Mucosa of descending colon (tissue), 3 donors: ENCODE data around the gene RAB23. TPM values are rescaled to one million over a fixed set of nuclear protein-coding genes. Genes with fewer than 3 reads are reported as not detected.

ENCODE experiments used
- ATAC-seq: fragments of 200-7000 bp; cut with Tn5 transposase; one replicate; pipeline ENCODE4 v1.9.1; 2020; ENCODE audit warnings: mild to moderate bottlenecking, moderate library complexity
- DNase-seq, 3 donors: peaks; one replicate each; pipeline ENCODE4 v3.0.0-alpha.2; 2020
- H3K36me3 ChIP-seq: fragments of 200-600 bp; one replicate; pipeline ENCODE4 v1.8.0; 2021; ENCODE audit warnings: low read depth, mild to moderate bottlenecking
- H3K4me1 ChIP-seq: fragments of 200-600 bp; one replicate; pipeline ENCODE4 v1.8.0; 2021; ENCODE audit warnings: low read depth, mild to moderate bottlenecking
- H3K4me3 ChIP-seq: fragments of 200-600 bp; one replicate; pipeline ENCODE4 v1.8.0; 2021; ENCODE audit warnings: mild to moderate bottlenecking
- H3K9me3 ChIP-seq: fragments of 200-600 bp; one replicate; pipeline ENCODE4 v1.8.0; 2021; ENCODE audit warnings: mild to moderate bottlenecking
- intact Hi-C, 2 donors: fragments of 100-400 bp; cut with DNase I in 1 of 2; cut with micrococcal nuclease in 1 of 2; formaldehyde crosslinking; loops; one replicate each; pipeline versions ENCODE4 v1.11.0 to v1.11.1; 2022; cut with DNase I, micrococcal nuclease
- total RNA-seq, 3 donors: library from RNA; stranded (reverse); fragmentation: NEBNext Ultra II Directional in 2 of 3; extraction: Animal tissue kit (Norgen Biotek cat#: 25700) in 2 of 3; gene quantifications; one replicate each; pipeline versions ENCODE4 v1.2.1 to v1.2.4, GENCODE V29; 2021 to 2023
- TF ChIP-seq, protein P1 (sequence below): fragments of 200-600 bp; IDR thresholded peaks from one replicate; pipeline ENCODE4 v1.8.0; 2022; ENCODE audit warnings: antibody characterized with exemption, mild to moderate bottlenecking
- donor health status: DM: no; HTN: no; CAD: no; lungs with moderate emphysema.
- donor health status: DM: no; HTN: no; CAD: no.
- donor health status: DM: no; HTN: yes; CAD: no.

The RAB23 gene
- total RNA-seq, 3 donors from 2014 or later = 2.9 to 109 (median 8.7) TPM

- no peaks in the 10 kb centered on the region for H3K36me3 ChIP-seq
These were observed 78.4 kb downstream of the RAB23 start for GRCh38 chr6:57143690-57144089.

GRCh38 chr6:57142178-57142525, 80.0 kb downstream of the RAB23 start:
- no peaks in the 10 kb centered on the region for H3K36me3 ChIP-seq
- TF ChIP-seq, protein P1, sequence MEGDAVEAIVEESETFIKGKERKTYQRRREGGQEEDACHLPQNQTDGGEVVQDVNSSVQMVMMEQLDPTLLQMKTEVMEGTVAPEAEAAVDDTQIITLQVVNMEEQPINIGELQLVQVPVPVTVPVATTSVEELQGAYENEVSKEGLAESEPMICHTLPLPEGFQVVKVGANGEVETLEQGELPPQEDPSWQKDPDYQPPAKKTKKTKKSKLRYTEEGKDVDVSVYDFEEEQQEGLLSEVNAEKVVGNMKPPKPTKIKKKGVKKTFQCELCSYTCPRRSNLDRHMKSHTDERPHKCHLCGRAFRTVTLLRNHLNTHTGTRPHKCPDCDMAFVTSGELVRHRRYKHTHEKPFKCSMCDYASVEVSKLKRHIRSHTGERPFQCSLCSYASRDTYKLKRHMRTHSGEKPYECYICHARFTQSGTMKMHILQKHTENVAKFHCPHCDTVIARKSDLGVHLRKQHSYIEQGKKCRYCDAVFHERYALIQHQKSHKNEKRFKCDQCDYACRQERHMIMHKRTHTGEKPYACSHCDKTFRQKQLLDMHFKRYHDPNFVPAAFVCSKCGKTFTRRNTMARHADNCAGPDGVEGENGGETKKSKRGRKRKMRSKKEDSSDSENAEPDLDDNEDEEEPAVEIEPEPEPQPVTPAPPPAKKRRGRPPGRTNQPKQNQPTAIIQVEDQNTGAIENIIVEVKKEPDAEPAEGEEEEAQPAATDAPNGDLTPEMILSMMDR = no peak
- H3K4me1 ChIP-seq = no peaks in the 10 kb centered on the region
- no peak for DNase-seq
- H3K4me3 ChIP-seq = no peak overlapping the region
- intact Hi-C loops = no loop called here
- H3K9me3 ChIP-seq = no peaks in the 10 kb centered on the region
- no peak for ATAC-seq

More at GRCh38 chr6:57143690-57144089, 78.4 kb downstream of the RAB23 start:
- no peak for DNase-seq
- ATAC-seq = no peak
- Histone ChIP-seq H3K9me3 (no peaks in the 10 kb centered on the region), H3K4me1 (no peaks in the 10 kb centered on the region), H3K4me3 (no peak overlapping the region)
- TF ChIP-seq, protein P1 = no peak
- intact Hi-C loops = no loop called here

GRCh38 chr6:57141451-57142177, 80.5 kb downstream of the RAB23 start:
- Histone ChIP-seq H3K9me3 (no peaks in the 10 kb centered on the region), H3K4me1 (no peaks in the 10 kb centered on the region), H3K36me3 (no peaks in the 10 kb centered on the region), H3K4me3 (no peak overlapping the region)
- intact Hi-C loops = no loop called here
- ATAC-seq (no peak), DNase-seq (no peak)
- TF ChIP-seq, protein P1 = no peak

GRCh38 chr6:57138026-57138425, 84.1 kb downstream of the RAB23 start:
- no peak for DNase-seq
- TF ChIP-seq, protein P1 = no peak
- no peaks in the 10 kb centered on the region for H3K4me1 ChIP-seq
- no peak overlapping the region for H3K4me3 ChIP-seq
- no peaks in the 10 kb centered on the region for H3K36me3 ChIP-seq
- no peak for ATAC-seq
- no peaks in the 10 kb centered on the region for H3K9me3 ChIP-seq
- intact Hi-C loops = no loop called here

GRCh38 chr6:57137350-57137749, 84.8 kb downstream of the RAB23 start:
- TF ChIP-seq, protein P1 = no peak
- no peaks in the 10 kb centered on the region for H3K9me3 ChIP-seq
- intact Hi-C loops = no loop called here
- ATAC-seq = no peak
- H3K36me3 ChIP-seq = no peaks in the 10 kb centered on the region
- no peaks in the 10 kb centered on the region for H3K4me1 ChIP-seq
- no peak for DNase-seq
- H3K4me3 ChIP-seq = no peak overlapping the region

Other genes with a start within 250 kb of the RAB23 start
- gene KIAA1586, start 175.6 kb downstream of the RAB23 start, total RNA-seq = 10 to 100 TPM in 1 of 3 donors, 1 to 10 TPM in 2; 3.2 to 14.1 (median 5.4) TPM
- gene ZNF451, start 132.1 kb downstream of the RAB23 start, total RNA-seq = 10 to 100 TPM; 34.6 to 58.5 (median 46.0) TPM
- 10 to 100 TPM in 1 of 3 donors, 1 to 10 TPM in 1, under 1 TPM in 1; 0.96 to 43.7 (median 2.3) TPM for gene BAG2, start 50.0 kb downstream of the RAB23 start, total RNA-seq
- gene PRIM2, start 95.3 kb upstream of the RAB23 start, total RNA-seq = 10 to 100 TPM; 11.7 to 16.9 (median 12.7) TPM